B cell (primary cell): ENCODE results near the gene LXN. TPM values are rescaled to one million over a fixed set of nuclear protein-coding genes. Genes with fewer than 3 reads are reported as not detected.

Experiments used
- ATAC-seq: fragments of 200-7000 bp; cut with Tn5 transposase; one replicate; pipeline ENCODE4 v1.10.0; 2021; ENCODE audit warnings: low read depth, mild to moderate bottlenecking, moderate number of reproducible peaks, moderate library complexity
- CTCF ChIA-PET: fragments of 350-600 bp; sonication (Branson Sonifier 250); formaldehyde crosslinking; loops from one replicate; lab custom pipeline; 2021; ENCODE audit warnings: antibody characterized with exemption, inconsistent platforms; lab: Charles Lee
- POLR2A ChIA-PET: fragments of 350-600 bp; sonication (Branson Sonifier 250); formaldehyde crosslinking; loops from one replicate; lab custom pipeline; 2021; ENCODE audit warnings: antibody characterized with exemption; lab: Charles Lee
- DNase-seq: peaks from one replicate; pipeline ENCODE4 v3.0.0; 2013
- H2AFZ ChIP-seq: 2 replicates; pipeline ENCODE4 v1.6.1; 2012; ENCODE audit warnings: mild to moderate bottlenecking, low read depth, low read length; ENCODE audit not compliant: insufficient read depth, poor library complexity, severe bottlenecking
- H3K27ac ChIP-seq, 2 donors: 1 replicate in 1 of 2; 2 replicates in 1 of 2; pipeline ENCODE4 v1.5.1; 2012 to 2013; ENCODE audit warnings: low read length in 2 of 2, mild to moderate bottlenecking in 2 of 2, moderate library complexity in 1 of 2
- H3K27me3 ChIP-seq, 4 experiments: fragments of 200-600 bp in 1 of 4; sonication (generic) in 1 of 4; replicated peaks in 1 of 4; 1 replicate in 2 of 4; 2 replicates in 2 of 4; pipeline versions ENCODE4 v1.6.1 to v1.7.0; 2013 to 2016; ENCODE audit warnings: low read length in 3 of 4, mild to moderate bottlenecking in 2 of 4, mixed read lengths in 1 of 4, moderate library complexity in 1 of 4; ENCODE audit not compliant: insufficient read depth in 4 of 4, control insufficient read depth in 3 of 4; ENCODE audit errors: control extremely low read depth in 1 of 4
- H3K36me3 ChIP-seq, 2 experiments: replicated peaks in 1 of 2; 1 replicate in 1 of 2; 2 replicates in 1 of 2; pipeline versions ENCODE4 v1.6.1 to v1.7.1; 2013; ENCODE audit warnings: low read length in 1 of 2; ENCODE audit not compliant: insufficient read depth in 2 of 2, control insufficient read depth in 1 of 2; ENCODE audit errors: control extremely low read depth in 1 of 2, extremely low read depth in 1 of 2
- H3K4me1 ChIP-seq, 2 donors: fragments of 200-600 bp in 1 of 2; sonication (generic) in 1 of 2; 1 replicate in 1 of 2; 2 replicates in 1 of 2; pipeline versions ENCODE4 v1.5.1 to v1.6.1; 2013 to 2017; ENCODE audit warnings: low read length in 2 of 2; ENCODE audit not compliant: control insufficient read depth in 2 of 2, insufficient read depth in 2 of 2
- H3K4me2 ChIP-seq: replicated peaks from 2 replicates; pipeline ENCODE3; 2012; ENCODE audit warnings: mild to moderate bottlenecking, low read depth, low read length; ENCODE audit not compliant: poor library complexity, severe bottlenecking
- H3K4me3 ChIP-seq, 5 experiments: fragments of 200-600 bp in 1 of 5; sonication (generic) in 1 of 5; 1 replicate in 3 of 5; 2 replicates in 2 of 5; pipeline versions ENCODE4 v1.5.1 to v1.7.0; 2011 to 2016; ENCODE audit warnings: low read length in 4 of 5, mild to moderate bottlenecking in 4 of 5, low read depth in 2 of 5, control low read depth in 1 of 5, moderate library complexity in 1 of 5; ENCODE audit not compliant: insufficient read depth in 1 of 5; ENCODE audit errors: control extremely low read depth in 1 of 5, extremely low read depth in 1 of 5
- H3K79me2 ChIP-seq: fragments of 200-600 bp; sonication (generic); one replicate; pipeline ENCODE4 v1.6.0; 2016; ENCODE audit warnings: low read length; ENCODE audit not compliant: control insufficient read depth, insufficient read depth
- H3K9ac ChIP-seq: fragments of 200-600 bp; sonication (generic); 2 replicates; pipeline ENCODE4 v1.6.1; 2017; ENCODE audit warnings: mild to moderate bottlenecking, low read length, moderate library complexity
- H3K9me3 ChIP-seq, 3 donors: one replicate each; pipeline versions ENCODE4 v1.6.1 to v1.7.1; 2013; ENCODE audit warnings: low read length in 2 of 3; ENCODE audit not compliant: control insufficient read depth in 2 of 3, insufficient read depth in 1 of 3; ENCODE audit errors: control extremely low read depth in 1 of 3
- H4K20me1 ChIP-seq: 2 replicates; pipeline ENCODE4 v1.6.0; 2012; ENCODE audit warnings: mild to moderate bottlenecking, low read length; ENCODE audit not compliant: insufficient read depth, control insufficient read depth, poor library complexity, severe bottlenecking
- H3K27ac Mint-ChIP-seq: one replicate; pipeline ENCODE4 v1.8.0; 2021; ENCODE audit warnings: mixed read lengths
- H3K27me3 Mint-ChIP-seq: one replicate; pipeline ENCODE4 v1.8.0; 2021; ENCODE audit warnings: mixed read lengths
- H3K4me1 Mint-ChIP-seq: one replicate; pipeline ENCODE4 v1.8.0; 2021; ENCODE audit warnings: mixed read lengths
- H3K4me3 Mint-ChIP-seq: one replicate; pipeline ENCODE4 v1.8.0; 2021; ENCODE audit warnings: mixed read lengths
- H3K9me3 Mint-ChIP-seq: one replicate; pipeline ENCODE4 v1.8.0; 2022; ENCODE audit warnings: mixed read lengths; ENCODE audit not compliant: insufficient read depth
- CTCF ChIP-seq: fragments of 200-600 bp; IDR thresholded peaks from one replicate; pipeline ENCODE4 v1.8.0; 2022; ENCODE audit warnings: antibody characterized with exemption, mild to moderate bottlenecking
- EZH2 ChIP-seq: IDR thresholded peaks from 2 replicates; pipeline ENCODE4 v1.6.1; 2012; ENCODE audit warnings: borderline replicate concordance, low read depth, mild to moderate bottlenecking, moderate library complexity, low read length; ENCODE audit not compliant: insufficient read depth, poor library complexity, severe bottlenecking
- WGBS: methylation state at CpG from one replicate; pipeline ENCODE4 v1.1.5; 2013; ENCODE audit warnings: missing lambda C conversion rate; ENCODE audit not compliant: insufficient coverage; 5-methylcytosine and 5-hydroxymethylcytosine counted together
- intact Hi-C: fragments of 100-400 bp; cut with micrococcal nuclease; formaldehyde crosslinking; loops from one replicate; pipeline ENCODE4 v1.10.0; 2022
- polyA plus RNA-seq: library from polyadenylated mRNA; depleted of rRNA; stranded (reverse); fragments of >200 nt; gene quantifications from 2 replicates; pipeline ENCODE4 v1.2.3, GENCODE V29; 2012
- total RNA-seq, 2 donors: library from RNA; stranded (reverse); fragments of 120-200 nt in 1 of 2; gene quantifications; 1 replicate in 1 of 2; 2 replicates in 1 of 2; pipeline versions ENCODE4 v1.2.3 to v1.2.4, GENCODE V29; 2013 to 2022

Gene LXN
- total and polyA plus RNA-seq, 2 donors (not counting 1 experiment from before 2014, with no cell fraction given): 3.2 to 5.1 TPM

- H4K20me1 ChIP-seq: no peaks in the 10 kb centered on the region
- peak; percentile 96 for ATAC-seq
- under 1% methylated on average over 41 of the region's 42 CpGs for WGBS
- no peaks in the 10 kb centered on the region for H3K9me3 ChIP-seq
- POLR2A ChIA-PET: no interaction called here
- peak within 1 kb of the TSS; percentile 90 for H3K9ac ChIP-seq
- no peaks in the 10 kb centered on the region for H3K27me3 ChIP-seq
- peak within 1 kb of the TSS; percentile 63 to 85 for H3K27ac ChIP-seq
- TF ChIP-seq EZH2 (no peak), CTCF (peak; percentile 84)
- Mint-ChIP-seq H3K4me3 (peak within 1 kb of the TSS; percentile 99), H3K27me3 (no peaks in the 10 kb centered on the region), H3K27ac (peak within 1 kb of the TSS; percentile 78), H3K9me3 (no peaks in the 10 kb centered on the region), H3K4me1 (peaks cover 22% of the 10 kb centered on the region)
- DNase-seq: peak; percentile 94
- peak within 1 kb of the TSS; percentile 92 for H2AFZ ChIP-seq
- peaks cover 21% of the 10 kb centered on the region for H3K79me2 ChIP-seq
- intact Hi-C loops: loop anchor here (2.0 to 10.0 kb wide), 6 partner anchors 28 to 1972 kb away; partner anchors contain the start of genes CCNL1, KPNA4, LXN and TIPARP
- H3K4me3 ChIP-seq: peak within 1 kb of the TSS; percentile 75 to 96 (median 91)
- peaks cover 0 to 3% of the 10 kb centered on the region in 2 experiments for H3K36me3 ChIP-seq
- H3K4me2 ChIP-seq: peak within 1 kb of the TSS; percentile 65
- CTCF ChIA-PET: interaction anchor here (0.8 to 2.7 kb wide), 14 partner anchors 8 to 1485 kb away, joined by 3 to 31 read pairs (median 5); partner anchors contain the start of genes CCNL1, LXN and MFSD1
- H3K4me1 ChIP-seq: peaks cover 4 to 11% of the 10 kb centered on the region in 2 donors
These were observed 28.0 kb downstream of the LXN start, which contains the start of gene GFM1 for GRCh38 chr3:158644345-158644908. TSS of gene GFM1 (plus strand) at chr3:158644527. CDS start at chr3:158644635, 108 bp downstream.
